WI38 (cell line): ENCODE results near the gene RNF115.
A peak's percentile ranks its signal among the peaks of the same experiment; 100 is the strongest.
"Not testable (repeated sequence)": the region's sequence is repeated elsewhere in the genome, so short reads cannot be mapped to it uniquely, and the experiment has no call there.

Experiments used
- H3K4me3 ChIP-seq: 2 replicates; pipeline ENCODE4 v1.5.1; 2011; ENCODE audit warnings: low read depth, mild to moderate bottlenecking, control low read depth, low read length
- CTCF ChIP-seq: IDR thresholded peaks from 2 replicates; pipeline ENCODE4 v1.5.1; 2012; ENCODE audit warnings: low read depth, mild to moderate bottlenecking, control low read depth, low read length

Gene RNF115

DNA sequence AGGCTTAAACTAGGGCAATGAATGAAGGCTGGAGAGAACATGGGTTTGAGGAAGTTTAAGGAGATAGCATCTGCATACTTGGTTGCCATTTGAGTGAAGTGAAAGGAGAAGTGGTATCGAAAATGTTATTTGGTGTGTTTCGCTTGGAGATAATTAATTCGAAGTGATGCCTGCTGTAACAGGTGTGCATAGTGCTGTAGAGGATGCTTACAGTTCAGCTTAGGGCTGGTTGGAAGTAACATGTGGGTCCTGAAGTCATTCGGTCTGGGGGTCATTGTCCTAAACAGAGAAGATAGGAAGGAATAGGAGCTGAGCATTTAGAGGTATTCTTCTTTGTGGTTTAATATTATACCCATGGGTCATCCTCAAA, 21.2 kb upstream of the RNF115 start:
- H3K4me3 ChIP-seq = peak overlapping the region; percentile 57

DNA sequence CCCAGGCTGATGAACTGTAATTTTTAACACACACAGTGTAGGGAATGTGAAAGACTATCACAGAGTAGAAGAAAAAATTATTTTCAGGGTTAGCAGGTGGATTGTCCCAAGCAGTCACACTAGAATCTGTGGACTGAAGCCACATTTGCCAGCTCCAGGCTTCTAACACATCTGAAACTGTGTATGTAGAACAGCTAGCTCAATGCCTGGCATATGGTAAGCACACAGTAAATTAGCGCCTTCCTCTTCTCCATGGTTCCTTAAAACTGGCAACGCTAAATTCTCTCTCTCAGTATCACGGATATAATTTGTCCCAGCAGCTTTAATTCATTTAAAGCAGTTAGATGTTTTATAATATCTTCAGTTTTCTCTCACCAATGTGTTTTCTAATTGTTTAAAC, 19.1 kb upstream of the RNF115 start:
- H3K4me3 ChIP-seq = no peak overlapping the region
- no peak for TF ChIP-seq CTCF

More for the DNA sequence above, 21.2 kb upstream of the RNF115 start:
- no peak for TF ChIP-seq CTCF

- TF ChIP-seq CTCF = no peak
- no peak overlapping the region for H3K4me3 ChIP-seq
Observed at GRCh38 chr1:145837656-145838055, 13.8 kb upstream of the RNF115 start.

- not testable (repeated sequence) for H3K4me3 ChIP-seq
Observed at GRCh38 chr1:145830810-145831209, 6.9 kb upstream of the RNF115 start.

- H3K4me3 ChIP-seq = no peak overlapping the region
- TF ChIP-seq CTCF = no peak
Observed at GRCh38 chr1:145828367-145829026, 4.6 kb upstream of the RNF115 start.

DNA sequence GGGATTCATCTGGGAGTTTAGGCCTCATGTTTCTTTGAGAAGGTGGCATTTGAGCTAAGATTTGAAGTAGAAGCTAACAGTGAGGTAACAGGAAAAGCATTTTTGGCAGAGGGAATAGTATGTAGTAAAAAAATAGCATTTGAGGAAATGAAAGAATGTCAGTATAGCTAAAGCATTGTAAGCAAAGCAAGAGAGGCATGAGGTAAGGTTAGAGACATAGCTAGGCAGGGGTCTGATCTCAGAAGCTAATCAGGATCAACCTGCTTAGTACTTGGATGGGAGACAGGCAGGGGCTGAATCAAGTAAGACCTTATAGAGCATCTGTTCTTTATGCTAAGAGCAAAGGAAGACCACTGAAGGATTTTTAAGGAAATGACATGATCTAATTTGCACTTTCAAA, 4.1 kb upstream of the RNF115 start:
- no peak overlapping the region for H3K4me3 ChIP-seq
- TF ChIP-seq CTCF = no peak

DNA sequence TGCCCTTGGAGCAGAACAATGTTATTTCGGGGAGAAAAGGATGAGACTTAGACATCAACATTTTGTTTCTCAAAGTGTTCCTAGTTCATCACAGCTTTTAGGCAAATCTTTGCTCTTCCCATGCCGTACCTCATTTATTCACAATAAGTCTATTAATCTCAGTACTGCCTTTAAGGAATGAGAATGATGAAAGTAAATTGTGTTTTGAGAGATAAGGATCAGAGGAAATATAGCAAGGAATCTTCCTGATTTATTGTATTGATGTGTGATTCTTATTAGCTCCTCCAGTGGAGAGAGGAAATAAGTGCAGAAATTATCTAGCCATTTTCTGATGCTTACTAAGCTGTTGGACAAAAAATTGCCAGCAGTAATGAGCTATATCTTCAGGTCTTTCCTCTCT, 2.1 kb upstream of the RNF115 start:
- no peak for TF ChIP-seq CTCF
- no peak overlapping the region; the same call in 1 of the 2 replicates for H3K4me3 ChIP-seq

GRCh38 chr1:145824499-145824842, 576 bp upstream of the RNF115 start:
- H3K4me3 ChIP-seq = peak overlapping the region; percentile 80
- no peak for TF ChIP-seq CTCF

DNA sequence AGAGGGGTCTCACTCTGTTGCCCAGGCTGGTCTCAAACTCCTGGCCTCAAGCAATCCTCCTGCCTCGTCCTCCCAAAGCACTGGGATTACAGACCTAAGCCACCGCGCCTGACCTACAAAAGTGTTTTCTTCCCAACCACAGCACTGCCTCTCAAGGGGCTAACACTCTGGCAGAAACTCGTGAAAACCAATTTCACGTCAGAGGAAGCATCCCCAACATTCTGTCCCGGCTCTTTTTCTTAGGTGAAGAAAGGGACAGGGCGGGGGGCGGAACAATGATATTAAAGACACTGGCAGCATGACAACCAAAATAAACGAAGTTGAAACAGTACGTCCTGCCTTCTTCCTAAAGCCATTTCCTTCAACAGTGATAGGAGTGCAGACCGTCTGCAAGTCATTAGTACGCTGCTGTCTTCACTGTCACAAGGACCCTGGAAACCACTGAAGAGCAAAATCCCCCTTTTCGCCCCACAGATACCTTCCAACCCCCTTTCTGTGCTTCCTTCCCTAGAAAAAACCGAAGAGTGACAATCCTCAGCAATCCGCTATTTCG, 1.0 kb downstream of the RNF115 start:
- peak overlapping the region; percentile 51 for H3K4me3 ChIP-seq

DNA sequence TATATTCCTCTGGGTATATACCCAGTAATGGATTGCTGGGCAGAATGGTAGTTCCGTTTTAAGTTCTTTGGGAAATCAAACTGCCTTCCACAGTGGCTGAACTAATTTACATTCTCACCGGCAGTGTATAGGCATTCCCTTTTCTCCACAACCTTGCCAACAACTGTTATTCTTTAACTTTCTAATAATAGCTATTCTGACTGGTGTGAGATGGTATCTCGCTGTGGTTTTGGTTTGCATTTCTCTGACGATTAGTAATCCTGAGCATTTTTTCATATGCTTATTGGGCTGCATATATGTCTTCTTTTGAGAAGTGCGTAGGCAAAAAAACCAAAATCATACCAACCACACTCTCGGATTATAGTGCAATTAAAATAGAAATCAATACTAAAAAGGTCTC, 5.8 kb downstream of the RNF115 start:
- not testable (repeated sequence) for H3K4me3 ChIP-seq

- peak overlapping the region; percentile 2; the same call in 1 of the 2 replicates for H3K4me3 ChIP-seq
Observed at GRCh38 chr1:145812977-145813810, 10.7 kb downstream of the RNF115 start.
